Panc1 (cell line): ENCODE measurements around the gene DIP2C.

Source experiments
- SIN3A ChIP-seq: IDR thresholded peaks from 2 replicates; pipeline ENCODE4 v1.6.1; 2012; ENCODE audit warnings: low read depth, mild to moderate bottlenecking, low read length, moderate library complexity, borderline replicate concordance; ENCODE audit not compliant: insufficient read depth
- TCF7L2 ChIP-seq: IDR thresholded peaks from 2 replicates; pipeline ENCODE4 v1.6.1; 2011; ENCODE audit warnings: mild to moderate bottlenecking, low read depth, low read length, inconsistent platforms
- TF ChIP-seq, protein P1 (sequence below): fragments of 450-650 bp; IDR thresholded peaks from 2 replicates; pipeline ENCODE4 v1.5.1; 2017; ENCODE audit warnings: mild to moderate bottlenecking

DNA sequence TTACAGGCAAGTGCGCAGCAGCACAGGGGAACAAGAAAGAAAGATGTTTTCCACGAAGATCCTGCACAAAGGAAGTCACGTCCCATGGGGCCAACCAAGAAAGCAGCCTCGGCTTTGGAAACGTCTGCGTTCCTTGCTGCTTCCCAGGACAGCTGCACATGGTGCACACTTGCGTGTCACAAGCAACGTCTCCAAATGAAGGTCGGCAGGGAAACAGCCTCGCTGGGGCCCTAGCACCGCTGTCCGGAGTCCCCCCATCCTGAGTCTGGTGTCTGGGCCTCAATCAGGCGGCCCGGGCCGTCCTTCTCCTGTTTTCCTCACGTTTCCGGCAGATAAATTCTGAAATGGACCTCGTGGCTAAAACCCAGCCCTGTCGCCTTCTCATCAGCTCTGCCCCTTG lies 206.2 kb downstream of the DIP2C start:
- TF ChIP-seq SIN3A (no peak), TCF7L2 (no peak)
- TF ChIP-seq, protein P1, sequence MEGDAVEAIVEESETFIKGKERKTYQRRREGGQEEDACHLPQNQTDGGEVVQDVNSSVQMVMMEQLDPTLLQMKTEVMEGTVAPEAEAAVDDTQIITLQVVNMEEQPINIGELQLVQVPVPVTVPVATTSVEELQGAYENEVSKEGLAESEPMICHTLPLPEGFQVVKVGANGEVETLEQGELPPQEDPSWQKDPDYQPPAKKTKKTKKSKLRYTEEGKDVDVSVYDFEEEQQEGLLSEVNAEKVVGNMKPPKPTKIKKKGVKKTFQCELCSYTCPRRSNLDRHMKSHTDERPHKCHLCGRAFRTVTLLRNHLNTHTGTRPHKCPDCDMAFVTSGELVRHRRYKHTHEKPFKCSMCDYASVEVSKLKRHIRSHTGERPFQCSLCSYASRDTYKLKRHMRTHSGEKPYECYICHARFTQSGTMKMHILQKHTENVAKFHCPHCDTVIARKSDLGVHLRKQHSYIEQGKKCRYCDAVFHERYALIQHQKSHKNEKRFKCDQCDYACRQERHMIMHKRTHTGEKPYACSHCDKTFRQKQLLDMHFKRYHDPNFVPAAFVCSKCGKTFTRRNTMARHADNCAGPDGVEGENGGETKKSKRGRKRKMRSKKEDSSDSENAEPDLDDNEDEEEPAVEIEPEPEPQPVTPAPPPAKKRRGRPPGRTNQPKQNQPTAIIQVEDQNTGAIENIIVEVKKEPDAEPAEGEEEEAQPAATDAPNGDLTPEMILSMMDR: no peak
